Ectodermal cell (in vitro differentiated cells): ENCODE results near the gene ROR2.

Experiments used
- H3K27ac ChIP-seq: 2 replicates; pipeline ENCODE4 v1.7.0; 2013; ENCODE audit warnings: mild to moderate bottlenecking, low read depth, low read length; ENCODE audit not compliant: insufficient read depth, poor library complexity, severe bottlenecking
- H3K27me3 ChIP-seq: 2 replicates; pipeline ENCODE4 v1.7.0; 2013; ENCODE audit warnings: mild to moderate bottlenecking, low read length; ENCODE audit not compliant: insufficient read depth, control insufficient read depth, poor library complexity, severe bottlenecking
- H3K36me3 ChIP-seq: one replicate; pipeline ENCODE4 v1.7.0; 2013; ENCODE audit warnings: low read length; ENCODE audit not compliant: control insufficient read depth, insufficient read depth
- H3K4me1 ChIP-seq: one replicate; pipeline ENCODE4 v1.7.0; 2013; ENCODE audit warnings: low read length; ENCODE audit not compliant: control insufficient read depth, insufficient read depth
- H3K4me3 ChIP-seq: 2 replicates; pipeline ENCODE4 v1.7.0; 2013; ENCODE audit warnings: low read depth, low read length, control low read depth; ENCODE audit not compliant: insufficient read depth
- H3K9me3 ChIP-seq: 2 replicates; pipeline ENCODE4 v1.7.0; 2013; ENCODE audit warnings: mild to moderate bottlenecking, low read length, moderate library complexity; ENCODE audit not compliant: control insufficient read depth
- WGBS, 2 experiments: methylation state at CpG; one replicate each; pipeline ENCODE4 v1.1.7; 2013; ENCODE audit warnings: missing lambda C conversion rate in 2 of 2; 5-methylcytosine and 5-hydroxymethylcytosine counted together

The ROR2 gene

GRCh38 chr9:91777292-91777830, 172.7 kb downstream of the ROR2 start:
- Histone ChIP-seq H3K36me3 (no peaks in the 10 kb centered on the region), H3K27me3 (no peaks in the 10 kb centered on the region), H3K27ac (no peak overlapping the region), H3K9me3 (no peaks in the 10 kb centered on the region), H3K4me1 (peaks cover 25% of the 10 kb centered on the region), H3K4me3 (no peak overlapping the region)
- WGBS, 2 experiments: 78 to 80% methylated on average over 3 of the region's 4 CpGs

- H3K9me3 ChIP-seq: no peaks in the 10 kb centered on the region
- no peaks in the 10 kb centered on the region for H3K27me3 ChIP-seq
- H3K4me3 ChIP-seq: no peak overlapping the region
- WGBS, 2 experiments: 81 to 86% methylated on average over 6 of the region's 6 CpGs
- H3K36me3 ChIP-seq: no peaks in the 10 kb centered on the region
- peaks cover 18% of the 10 kb centered on the region for H3K4me1 ChIP-seq
- H3K27ac ChIP-seq: no peak overlapping the region
Observed at GRCh38 chr9:91776409-91777291, 173.4 kb downstream of the ROR2 start.

GRCh38 chr9:91775708-91776028, 174.4 kb downstream of the ROR2 start:
- Histone ChIP-seq H3K9me3 (no peaks in the 10 kb centered on the region), H3K27ac (no peak overlapping the region), H3K27me3 (no peaks in the 10 kb centered on the region), H3K36me3 (no peaks in the 10 kb centered on the region), H3K4me1 (peaks cover 22% of the 10 kb centered on the region), H3K4me3 (no peak overlapping the region)
- WGBS, 2 experiments: 21 to 33% methylated on average over 4 of the region's 4 CpGs

- WGBS, 2 experiments: 77 to 78% methylated on average over 9 of the region's 9 CpGs
- Histone ChIP-seq H3K4me3 (no peak overlapping the region), H3K4me1 (peaks cover 27% of the 10 kb centered on the region), H3K27me3 (no peaks in the 10 kb centered on the region), H3K9me3 (no peaks in the 10 kb centered on the region), H3K36me3 (no peaks in the 10 kb centered on the region), H3K27ac (no peak overlapping the region)
Observed at GRCh38 chr9:91775011-91775707, 174.9 kb downstream of the ROR2 start.

GRCh38 chr9:91773156-91773555, 176.9 kb downstream of the ROR2 start:
- Histone ChIP-seq H3K9me3 (no peaks in the 10 kb centered on the region), H3K36me3 (no peaks in the 10 kb centered on the region), H3K4me3 (no peak overlapping the region), H3K27ac (no peak overlapping the region), H3K4me1 (peaks cover 35% of the 10 kb centered on the region), H3K27me3 (no peaks in the 10 kb centered on the region)
- 80 to 81% methylated on average over 14 of the region's 14 CpGs for WGBS, 2 experiments

GRCh38 chr9:91771864-91772263, 178.2 kb downstream of the ROR2 start:
- no peaks in the 10 kb centered on the region for H3K36me3 ChIP-seq

GRCh38 chr9:91771027-91771426, 179.0 kb downstream of the ROR2 start:
- Histone ChIP-seq H3K36me3 (no peaks in the 10 kb centered on the region), H3K27ac (no peak overlapping the region), H3K9me3 (no peaks in the 10 kb centered on the region), H3K27me3 (no peaks in the 10 kb centered on the region), H3K4me1 (peaks cover 31% of the 10 kb centered on the region), H3K4me3 (no peak overlapping the region)
- 73 to 74% methylated on average over 8 of the region's 8 CpGs for WGBS, 2 experiments

More at GRCh38 chr9:91771864-91772263, 178.2 kb downstream of the ROR2 start:
- no peak overlapping the region for H3K27ac ChIP-seq
- no peaks in the 10 kb centered on the region for H3K27me3 ChIP-seq
- H3K4me3 ChIP-seq: no peak overlapping the region
- 94% methylated on average over 4 of the region's 4 CpGs for WGBS, 2 experiments
- peaks cover 35% of the 10 kb centered on the region for H3K4me1 ChIP-seq
- no peaks in the 10 kb centered on the region for H3K9me3 ChIP-seq

- peaks cover 31% of the 10 kb centered on the region for H3K4me1 ChIP-seq
- no peaks in the 10 kb centered on the region for H3K9me3 ChIP-seq
- 90 to 91% methylated on average over 10 of the region's 10 CpGs for WGBS, 2 experiments
- H3K4me3 ChIP-seq: no peak overlapping the region
- no peaks in the 10 kb centered on the region for H3K36me3 ChIP-seq
- no peak overlapping the region for H3K27ac ChIP-seq
- no peaks in the 10 kb centered on the region for H3K27me3 ChIP-seq
Observed at GRCh38 chr9:91770229-91770628, 179.8 kb downstream of the ROR2 start.

- H3K36me3 ChIP-seq: no peaks in the 10 kb centered on the region
- WGBS, 2 experiments: 93 to 95% methylated on average over 29 of the region's 29 CpGs
- peaks cover 31% of the 10 kb centered on the region for H3K4me1 ChIP-seq
- no peaks in the 10 kb centered on the region for H3K9me3 ChIP-seq
- H3K4me3 ChIP-seq: no peak overlapping the region
- H3K27ac ChIP-seq: no peak overlapping the region
- no peaks in the 10 kb centered on the region for H3K27me3 ChIP-seq
Observed at GRCh38 chr9:91768977-91769916, 180.8 kb downstream of the ROR2 start.
